HPDE6-E6E7 (cell line): Measurements from ENCODE around the gene CFAP299.
A peak's percentile ranks its signal among the peaks of the same experiment; 100 is the strongest.
"Not testable (repeated sequence)": the region's sequence is repeated elsewhere in the genome, so short reads cannot be mapped to it uniquely, and the experiment has no call there.

Experiments used
- DNase-seq: peaks from one replicate; pipeline ENCODE4 v3.0.0; 2011; ENCODE audit warnings: missing footprints; ENCODE audit errors: extremely low spot score

Gene CFAP299

DNA sequence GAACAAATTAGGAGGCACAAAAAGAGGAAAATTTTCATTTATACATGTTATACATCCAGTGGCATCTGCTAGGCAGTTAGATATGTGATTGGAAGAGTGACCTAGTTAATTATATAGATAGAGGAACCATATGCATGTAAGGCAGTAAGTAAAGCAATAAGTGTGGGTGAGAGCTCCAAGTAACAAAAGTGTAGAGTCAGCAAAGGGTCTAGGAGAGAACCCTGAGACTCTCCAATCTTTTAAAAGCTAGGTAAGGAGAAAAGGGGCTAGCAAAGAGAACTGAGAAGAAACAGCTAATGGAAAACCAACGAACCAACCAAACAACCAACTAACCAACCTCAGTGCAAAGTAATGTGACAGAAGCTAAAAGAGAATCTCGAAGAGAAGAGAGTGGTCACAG, 3.8 kb upstream of the CFAP299 start:
- no peak for DNase-seq

DNA sequence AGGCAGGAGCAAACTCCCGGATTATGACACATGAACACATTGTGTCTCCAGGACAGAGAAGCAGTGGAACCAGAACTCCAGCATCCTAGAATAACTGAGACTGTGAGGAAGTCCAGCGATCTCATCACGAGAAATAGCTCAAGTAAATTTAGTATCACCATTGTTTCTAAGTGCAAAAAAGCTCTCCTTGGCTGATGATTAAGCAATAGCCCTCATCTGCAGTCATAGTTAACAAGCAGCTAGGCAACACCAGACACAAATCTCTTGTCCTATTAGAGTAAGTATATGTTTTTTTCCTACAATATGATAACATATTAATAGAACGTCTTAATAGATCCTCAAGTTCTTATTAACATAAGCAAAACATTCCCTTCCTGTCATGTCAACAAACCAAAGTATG, 2.4 kb upstream of the CFAP299 start:
- no peak for DNase-seq

DNA sequence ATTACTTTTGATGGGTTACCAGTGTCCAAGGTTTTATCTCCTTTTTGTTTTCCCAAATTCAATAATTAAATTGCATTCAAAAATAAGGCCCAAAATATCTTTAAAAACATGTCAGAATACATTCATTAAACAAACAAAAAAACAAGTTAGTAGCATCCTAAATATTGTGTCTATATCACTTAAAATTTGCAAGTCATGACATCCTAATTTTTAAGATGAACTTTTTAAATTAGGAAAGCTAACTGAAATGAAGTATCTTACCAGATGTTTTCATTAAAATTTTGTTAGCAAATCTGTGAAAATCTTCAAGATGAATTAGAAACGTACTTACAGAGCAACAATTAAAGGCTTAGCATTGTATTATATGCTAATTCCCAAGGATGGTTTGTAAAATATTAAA, 962 bp upstream of the CFAP299 start:
- no peak for DNase-seq

DNA sequence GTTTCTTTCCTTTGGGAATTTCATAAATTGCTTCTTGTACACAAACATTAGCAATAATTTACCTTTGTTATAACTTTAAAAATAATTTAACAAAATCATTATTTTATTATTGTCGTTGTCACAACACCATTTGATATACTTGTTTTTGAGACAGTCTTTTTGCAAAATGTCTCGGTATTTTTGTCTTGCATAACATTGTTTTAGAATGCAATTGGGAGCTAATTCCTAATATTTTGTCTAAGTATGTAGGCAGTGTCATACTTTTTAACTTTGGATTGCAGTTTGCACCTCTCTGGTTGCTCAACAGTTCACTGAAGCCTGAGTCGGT, 340 bp upstream of the CFAP299 start:
- no peak for DNase-seq

DNA sequence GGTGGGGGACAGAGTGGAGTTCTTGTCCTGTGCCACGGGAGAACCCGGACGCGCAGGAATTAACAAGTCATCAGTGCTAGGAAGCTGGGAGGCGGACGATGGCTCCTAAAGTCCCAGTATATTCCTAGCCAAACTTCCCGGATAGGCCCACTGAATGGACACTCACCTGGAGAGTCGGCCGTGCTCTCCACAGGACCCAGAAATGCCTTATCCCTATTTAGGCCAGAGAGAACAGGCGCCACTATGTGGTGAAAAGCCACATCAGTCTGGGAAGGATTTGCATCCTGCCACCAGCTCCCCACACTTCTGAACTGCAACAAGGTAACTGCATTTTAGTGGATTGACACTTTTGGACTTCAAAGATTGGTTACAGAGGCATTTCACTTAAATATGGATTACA, 1.1 kb downstream of the CFAP299 start:
- peak; percentile 58 for DNase-seq

DNA sequence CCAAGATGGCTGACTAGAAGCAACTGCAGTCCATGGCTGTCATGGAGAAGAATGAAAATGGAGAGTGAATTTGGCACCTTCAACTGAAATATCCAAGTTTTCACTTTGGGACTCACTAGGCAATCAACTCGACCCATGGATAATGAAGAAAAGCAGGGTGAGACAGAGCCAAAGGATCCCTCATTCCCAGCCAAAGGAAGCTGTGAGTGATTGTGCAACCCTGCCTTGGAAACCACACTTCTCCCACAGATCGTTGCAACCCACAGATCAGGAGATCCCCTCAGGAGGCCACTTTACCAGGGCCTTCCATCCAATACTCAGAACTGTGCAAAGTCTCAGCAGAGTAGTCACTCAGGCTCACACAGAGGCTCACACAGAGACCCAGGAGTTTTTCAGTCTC, 4.5 kb downstream of the CFAP299 start:
- DNase-seq, result no peak

DNA sequence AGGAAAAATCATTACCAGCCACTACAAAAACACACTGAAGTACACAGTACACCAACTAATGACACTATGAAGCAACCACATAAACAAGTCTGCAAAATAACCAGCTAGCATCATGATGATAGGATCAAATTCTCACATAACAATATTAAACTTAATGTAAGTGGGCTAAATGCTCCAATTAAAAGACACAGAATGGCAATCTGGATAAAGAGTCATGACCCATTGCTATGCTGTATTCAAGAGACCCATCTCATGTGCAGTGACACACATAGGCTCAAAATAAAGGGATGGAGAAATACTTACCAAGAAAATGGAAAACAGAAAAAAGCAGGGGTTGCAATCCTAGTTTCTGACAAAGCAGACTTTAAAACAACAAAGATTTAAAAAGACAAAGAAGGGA, 7.2 kb downstream of the CFAP299 start:
- not testable (repeated sequence) for DNase-seq

DNA sequence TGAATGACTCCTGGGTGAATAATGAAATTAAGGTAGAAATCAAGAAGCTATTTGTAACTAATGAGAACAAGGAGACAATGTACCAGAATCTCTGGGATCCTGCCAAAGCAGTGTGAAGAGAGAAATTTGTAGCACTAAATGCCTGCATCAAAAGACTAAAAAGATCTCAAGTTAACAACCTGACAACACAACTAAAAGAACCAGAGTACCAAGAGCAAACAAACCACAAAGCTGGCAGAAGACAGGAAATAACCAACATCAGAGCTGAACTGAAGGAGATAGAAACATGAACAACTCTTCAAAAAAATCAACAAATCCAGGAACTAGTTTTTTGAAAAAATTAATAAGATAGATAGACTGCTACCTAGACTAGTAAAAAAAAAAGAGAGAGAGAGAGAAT, 8.4 kb downstream of the CFAP299 start:
- no peak for DNase-seq

DNA sequence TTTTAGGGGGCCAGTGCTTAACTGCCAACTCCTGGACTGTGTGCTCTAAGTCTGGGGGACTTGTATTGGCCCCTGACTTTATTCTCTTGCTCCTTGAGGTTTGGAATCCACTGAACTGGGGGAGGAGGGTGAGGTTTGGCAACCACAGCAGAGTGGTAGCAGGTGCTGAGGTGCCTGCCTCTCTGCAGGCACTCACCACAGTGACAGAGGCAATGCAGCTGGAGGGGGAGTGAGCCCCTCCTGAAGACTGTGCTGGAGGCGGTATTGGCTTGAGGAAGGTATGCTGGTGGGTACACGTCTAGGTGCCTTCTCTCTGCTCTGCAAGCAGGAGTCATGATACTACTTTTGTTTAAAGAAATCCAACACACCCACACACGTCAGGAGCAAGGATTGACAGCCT, 24.6 kb downstream of the CFAP299 start:
- no peak for DNase-seq

DNA sequence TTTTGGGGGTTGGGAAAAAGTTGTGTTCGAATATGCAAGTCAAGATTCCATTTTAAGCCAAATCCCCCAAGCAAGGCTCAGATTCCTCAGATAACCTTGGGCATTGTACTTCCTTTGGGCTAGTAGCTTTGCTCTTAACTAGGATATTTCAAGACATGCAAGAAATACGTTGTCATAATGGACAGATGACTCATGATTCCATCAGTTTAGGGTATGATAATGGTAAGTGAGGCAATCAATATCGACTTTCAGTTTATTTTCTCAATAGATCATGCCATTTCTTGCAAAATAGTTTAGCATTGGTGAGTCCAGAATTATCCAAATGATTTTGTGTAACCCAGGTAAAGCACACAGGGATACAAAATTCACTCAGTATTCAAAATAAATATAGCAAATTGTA, 25.4 kb downstream of the CFAP299 start:
- no peak for DNase-seq

DNA sequence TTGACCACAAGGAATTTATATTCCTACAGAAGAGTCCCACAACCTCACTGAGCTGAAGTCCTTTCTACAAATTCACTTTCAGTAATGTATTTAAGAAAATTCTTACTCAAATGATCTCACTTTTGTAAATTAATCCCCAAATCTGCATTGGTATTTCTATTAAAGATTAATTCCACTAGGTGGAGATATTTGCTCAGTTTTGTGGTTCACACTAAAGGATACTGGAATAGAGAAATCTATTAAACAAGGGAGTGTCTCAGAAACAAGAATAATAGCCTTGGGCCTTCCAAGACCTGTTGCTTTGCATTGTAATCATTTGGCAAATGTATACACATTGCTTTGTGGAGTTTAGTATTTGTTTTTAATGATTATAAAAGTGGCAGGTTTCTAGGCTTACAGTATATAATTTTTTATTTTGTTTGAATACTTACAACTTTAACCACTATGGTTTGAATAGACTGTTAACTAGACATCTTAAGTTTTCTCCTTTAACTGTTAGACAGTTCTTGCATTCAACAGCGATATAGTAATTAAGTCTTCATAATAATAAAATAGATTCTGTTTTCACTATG, 25.9 kb downstream of the CFAP299 start:
- DNase-seq, result peak; percentile 16

DNA sequence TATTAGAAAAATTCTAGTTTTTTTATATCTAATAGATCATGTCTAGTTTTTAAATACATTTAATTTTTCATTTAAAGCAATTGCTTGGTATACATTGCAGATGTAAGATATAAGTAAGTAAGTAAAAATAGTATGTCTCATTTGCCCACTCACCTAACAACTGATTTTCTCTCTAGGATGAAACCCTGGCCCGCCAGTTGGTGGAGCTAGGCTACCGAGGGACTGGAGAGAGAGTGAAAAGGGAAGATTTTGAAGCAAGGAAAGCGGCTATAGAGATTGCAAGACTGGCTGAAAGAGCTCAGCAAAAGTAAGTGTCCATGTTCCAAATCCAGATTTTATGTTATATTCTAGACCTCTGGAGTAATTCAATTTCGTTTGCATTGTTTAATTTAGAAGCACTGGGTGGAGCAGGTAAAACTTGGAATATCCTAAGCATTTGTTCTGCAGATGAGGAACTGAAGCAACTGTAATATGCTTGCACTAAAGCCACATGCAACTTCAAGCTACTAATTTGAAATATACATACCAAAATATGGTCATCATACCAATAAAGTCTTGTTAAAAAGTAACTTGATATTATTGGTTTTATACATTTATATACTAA, 27.1 kb downstream of the CFAP299 start:
- DNase-seq, result no peak

DNA sequence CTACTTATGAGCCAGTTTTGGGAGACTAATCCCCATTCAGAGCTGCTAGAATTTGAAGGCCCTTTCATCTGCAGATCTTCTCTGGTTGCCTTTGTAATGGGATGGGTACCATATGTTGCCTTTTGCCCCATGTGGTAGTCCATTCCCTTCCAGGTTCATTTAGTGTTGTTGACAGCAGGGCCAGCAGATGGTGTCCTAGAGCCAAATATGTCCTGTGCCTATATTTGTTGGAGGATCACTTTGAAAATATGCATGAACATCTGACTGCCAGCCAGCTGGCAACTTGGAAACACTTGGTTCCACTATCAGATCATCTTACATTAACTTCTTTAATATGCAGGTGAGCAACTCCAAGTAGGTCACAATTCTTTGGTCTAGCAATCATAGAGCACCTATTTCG, 30.4 kb downstream of the CFAP299 start:
- DNase-seq, result peak; percentile 70

DNA sequence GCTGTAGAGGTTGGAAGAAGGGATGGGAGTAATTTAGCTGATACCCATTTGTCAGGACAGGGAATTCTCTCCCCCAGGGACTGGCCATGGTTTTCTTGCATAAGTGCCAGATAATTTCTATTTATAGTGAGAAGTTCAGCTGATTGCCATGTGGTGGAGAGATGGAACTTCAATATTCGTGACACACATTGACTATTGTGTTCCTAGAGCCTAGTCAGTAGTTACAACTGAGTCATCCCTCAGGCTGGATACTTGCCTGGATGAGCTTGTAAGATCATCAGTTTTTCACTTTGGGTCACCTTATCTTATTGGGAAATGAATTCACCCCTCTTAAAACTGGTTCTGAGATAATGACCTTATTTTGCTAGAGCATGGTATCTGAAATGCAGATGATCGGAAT, 32.2 kb downstream of the CFAP299 start:
- no peak for DNase-seq

DNA sequence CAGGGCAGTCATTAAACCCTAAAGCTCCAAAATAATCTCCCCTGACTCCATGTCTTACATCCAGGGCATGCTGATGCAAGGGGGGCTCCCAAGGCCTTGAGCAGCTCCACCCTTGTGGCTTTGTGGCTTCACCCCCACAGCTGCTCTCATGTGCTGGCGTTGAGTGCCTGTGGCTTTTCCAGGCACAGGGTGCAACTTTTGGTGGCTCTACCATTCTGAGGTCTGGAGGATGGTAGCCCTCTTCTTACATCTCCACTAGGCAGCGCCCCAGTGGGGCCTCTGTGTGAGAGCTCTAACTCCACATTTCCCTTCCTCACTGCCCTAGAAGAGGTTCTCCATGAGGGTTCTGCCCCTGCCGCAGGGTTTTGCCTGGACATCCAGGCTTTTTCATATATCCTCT, 35.1 kb downstream of the CFAP299 start:
- DNase-seq, result no peak

DNA sequence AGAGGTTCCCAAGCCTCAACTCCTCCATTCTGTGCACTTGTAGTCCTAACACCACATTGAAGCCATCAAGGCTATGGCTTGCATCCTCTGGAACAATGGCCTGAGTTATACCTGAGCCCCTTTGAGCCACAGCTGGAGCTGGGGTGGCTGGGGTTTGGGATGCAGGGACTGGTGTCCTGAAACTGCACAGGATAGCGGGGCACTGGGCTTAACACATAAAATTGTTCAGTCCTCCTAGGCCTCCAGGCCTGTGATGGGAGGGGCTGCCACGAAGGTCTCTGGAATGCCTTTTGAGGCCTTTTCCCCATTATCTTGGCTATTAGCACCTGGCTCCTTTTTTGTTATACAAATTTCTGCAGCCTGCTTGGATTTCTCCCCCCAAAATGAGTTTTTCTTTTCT, 35.5 kb downstream of the CFAP299 start:
- no peak for DNase-seq

DNA sequence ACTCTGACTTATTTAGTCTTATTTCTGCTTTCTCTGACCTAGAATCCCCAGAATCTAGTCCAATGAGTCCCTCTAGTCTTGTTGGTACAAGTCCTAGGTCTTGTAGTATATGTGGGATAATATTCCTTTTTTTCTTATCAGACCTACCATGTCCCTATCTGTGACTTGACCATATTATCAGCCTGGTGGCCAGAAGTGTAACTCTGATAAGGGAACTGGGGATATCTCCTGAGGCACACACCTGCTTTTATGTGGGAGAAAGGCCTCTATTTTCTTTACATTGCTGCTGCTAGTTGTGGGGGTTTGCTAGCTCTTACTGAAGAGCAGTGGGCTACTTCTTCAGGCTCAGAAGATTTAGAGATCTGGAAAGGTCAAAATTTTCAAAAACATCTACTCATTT, 38.6 kb downstream of the CFAP299 start:
- no peak for DNase-seq

DNA sequence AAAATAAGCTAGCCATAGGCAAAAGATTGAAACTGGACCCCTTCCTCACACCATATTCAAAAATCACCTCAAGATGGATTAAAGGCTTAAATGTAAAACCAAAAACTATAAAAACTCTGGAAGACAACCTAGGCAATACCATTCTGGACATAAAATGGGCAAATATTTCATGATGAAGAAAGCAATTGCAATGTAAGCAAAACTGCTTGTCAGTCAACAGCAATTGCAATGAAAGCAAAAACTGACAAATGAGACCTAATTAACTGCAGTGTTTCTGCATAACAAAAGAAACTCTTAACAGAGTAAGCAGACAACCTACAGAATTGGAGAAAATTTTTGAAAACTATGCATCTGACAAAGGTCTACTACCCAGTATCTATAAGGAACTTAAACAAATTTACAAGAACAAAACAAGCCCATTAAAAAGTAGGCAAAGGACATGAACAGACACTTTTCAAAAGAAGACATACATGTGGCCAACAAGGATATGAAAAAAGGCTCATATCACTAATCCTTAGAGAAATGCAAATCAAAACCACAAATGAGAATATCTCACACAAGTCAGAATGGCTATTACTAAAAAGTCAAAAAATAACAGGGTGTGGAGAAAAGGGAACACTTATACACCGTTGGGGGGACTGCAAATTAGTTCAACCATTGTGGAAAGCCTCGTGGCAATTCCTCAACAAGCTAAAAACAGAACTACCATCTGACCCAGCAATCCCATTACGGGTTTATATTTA, 46.7 kb downstream of the CFAP299 start:
- DNase-seq, result no peak

DNA sequence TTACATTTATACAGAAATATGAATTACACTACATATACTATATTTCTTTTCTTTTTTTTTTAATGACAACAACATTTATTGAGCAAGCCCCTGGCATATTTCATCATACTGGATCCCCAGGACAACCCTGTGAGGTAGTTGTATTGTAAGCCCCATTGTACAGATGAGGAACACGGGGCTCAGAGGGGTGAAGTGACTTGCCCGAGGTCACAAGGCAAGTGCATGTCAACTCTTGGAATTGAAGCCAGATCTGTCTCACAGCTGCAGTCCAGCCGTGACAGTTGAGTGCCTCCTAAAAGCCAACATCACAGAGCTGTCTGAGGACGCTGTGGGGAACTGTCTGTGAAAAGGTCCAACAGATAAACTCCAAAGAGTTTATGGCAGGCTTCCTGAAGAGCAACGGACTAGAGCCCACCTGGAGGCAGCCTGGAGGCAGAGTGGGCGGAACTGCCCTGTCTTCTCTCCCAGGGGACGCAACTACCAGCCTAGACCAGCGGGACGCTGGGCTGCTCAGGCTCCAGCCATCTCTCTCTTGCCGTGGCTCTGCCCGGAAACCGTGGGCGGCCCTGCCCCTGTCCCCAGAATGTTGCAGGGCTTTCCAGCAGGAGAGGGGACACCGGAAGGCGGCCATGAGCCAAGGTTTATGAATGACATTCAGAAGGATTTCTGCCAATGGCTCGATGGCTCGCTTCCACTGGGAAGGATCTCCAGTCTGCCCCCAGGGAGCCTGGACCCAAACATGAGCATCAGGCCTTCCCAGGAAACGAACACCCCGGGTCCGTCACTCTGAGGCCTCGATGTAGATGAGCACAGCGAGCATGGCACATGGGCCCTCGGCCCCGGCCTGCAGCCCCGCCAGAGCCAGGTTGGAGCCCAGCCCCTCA, 50.1 kb downstream of the CFAP299 start:
- no peak for DNase-seq

DNA sequence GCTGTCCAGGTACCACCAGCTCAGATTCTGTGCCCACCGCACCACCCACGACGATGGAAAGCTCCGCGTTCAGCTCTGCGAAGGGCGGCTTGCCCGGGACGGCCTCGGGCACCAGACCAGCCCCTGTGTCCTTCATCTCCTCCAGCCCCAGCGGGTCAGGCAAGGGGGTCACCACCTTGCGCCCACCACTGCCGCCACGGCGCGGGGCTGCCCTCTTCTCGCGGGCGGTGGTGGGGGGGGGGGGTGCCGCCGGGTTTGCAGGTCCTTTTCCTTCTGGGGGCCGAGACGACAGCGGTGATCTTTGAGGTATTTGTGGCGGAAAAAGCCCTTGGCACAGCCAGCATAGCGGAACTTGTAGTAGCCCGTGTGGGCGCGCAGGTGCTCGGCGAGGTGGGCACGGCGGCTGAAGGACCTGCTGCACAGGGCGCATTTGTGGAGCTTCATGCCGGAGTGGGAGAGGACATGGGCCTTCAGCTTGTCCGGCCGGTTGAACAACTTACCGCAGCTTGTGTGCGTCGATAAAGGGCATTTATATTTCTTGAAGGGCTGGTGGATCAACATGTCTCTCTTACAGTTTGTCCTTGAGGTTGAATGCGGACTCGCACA, 50.9 kb downstream of the CFAP299 start:
- no peak for DNase-seq

DNA sequence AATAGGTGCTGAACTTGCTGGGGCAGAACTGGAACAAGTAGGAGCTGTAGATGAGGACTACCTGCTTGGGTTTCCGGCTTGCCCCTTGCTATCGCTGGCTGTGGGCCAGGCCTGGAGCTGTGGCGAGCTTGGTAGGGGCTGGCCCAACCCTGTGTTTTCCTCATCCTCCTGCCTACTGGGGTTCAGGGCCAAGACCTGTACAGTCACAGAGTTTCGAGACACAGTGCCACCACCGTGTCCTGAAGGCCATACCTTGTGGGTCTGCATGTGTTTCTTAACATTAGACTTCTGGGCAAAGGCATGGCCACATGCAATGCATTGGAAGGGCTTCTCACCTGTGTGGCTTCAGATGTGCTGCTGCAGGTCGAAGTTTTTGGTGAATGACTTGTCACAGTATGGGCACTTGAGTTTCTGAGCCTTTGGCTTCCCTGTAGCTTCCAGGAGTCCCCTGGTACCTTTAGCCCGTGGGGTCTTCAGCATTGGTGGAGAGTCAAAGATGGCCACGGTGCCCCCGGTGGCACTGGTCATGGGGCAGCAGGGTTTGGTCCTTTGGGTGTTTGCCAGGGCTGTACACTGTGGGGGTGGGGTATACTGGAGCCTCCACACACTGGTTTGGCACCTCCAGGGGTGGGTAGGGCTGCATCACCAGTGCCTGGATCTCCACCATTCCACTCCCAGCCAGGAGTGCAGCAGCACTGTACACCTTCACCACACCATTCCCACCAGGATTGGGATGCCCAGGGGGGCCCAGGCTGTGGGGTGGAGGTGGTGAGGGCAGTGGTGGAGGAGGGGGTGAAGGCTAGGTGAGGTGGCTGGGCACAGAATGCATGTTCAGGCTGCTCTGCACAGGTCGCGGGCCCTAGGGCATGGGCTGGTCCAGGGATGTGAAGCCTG, 52.1 kb downstream of the CFAP299 start:
- no peak for DNase-seq
